SHP77 treated with DMSO at 0.1 percent for 48 hours (cell line): ENCODE measurements around the gene SMYD4.
"Not testable (repeated sequence)": the region's sequence is repeated elsewhere in the genome, so short reads cannot be mapped to it uniquely, and the experiment has no call there.

Source experiments
- DNase-seq: peaks from one replicate; lab custom pipeline; 2025; lab: John Stamatoyannopoulos, UW

The SMYD4 gene

DNA sequence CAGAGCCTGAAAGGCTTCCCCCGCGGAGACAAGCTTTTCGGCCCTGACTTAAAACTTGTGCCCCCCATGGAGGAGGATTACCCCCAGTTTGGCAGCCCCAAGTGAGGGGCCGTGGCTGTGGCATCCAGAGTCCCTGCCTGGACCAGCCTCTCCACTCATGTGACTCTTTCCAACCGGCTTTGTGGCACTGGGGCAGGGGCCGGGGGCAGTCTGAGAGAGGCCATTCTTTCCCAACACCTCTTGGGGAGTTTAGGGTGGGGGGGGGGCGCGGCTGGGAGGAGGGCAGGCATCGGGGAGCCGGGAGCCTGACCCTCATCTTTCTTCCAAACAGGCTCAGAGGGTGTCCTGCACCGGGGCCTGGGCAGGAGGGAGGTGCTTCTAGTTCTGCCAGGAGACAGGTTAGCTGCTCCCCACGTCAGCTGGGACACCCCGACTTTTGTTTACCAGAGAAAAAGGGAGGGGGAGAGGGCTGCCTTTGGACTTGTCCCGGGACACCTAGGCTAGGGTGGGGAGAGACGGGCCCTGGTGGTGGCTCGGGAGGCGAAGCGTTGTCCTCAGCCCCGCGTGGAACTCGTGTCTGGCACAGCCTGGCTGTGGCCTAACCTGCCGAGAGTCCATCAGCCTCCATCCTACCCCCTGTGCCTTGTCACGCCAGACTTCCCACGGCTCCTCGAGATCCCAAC is 75.1 kb downstream of the SMYD4 start:
- no peak for DNase-seq

DNA sequence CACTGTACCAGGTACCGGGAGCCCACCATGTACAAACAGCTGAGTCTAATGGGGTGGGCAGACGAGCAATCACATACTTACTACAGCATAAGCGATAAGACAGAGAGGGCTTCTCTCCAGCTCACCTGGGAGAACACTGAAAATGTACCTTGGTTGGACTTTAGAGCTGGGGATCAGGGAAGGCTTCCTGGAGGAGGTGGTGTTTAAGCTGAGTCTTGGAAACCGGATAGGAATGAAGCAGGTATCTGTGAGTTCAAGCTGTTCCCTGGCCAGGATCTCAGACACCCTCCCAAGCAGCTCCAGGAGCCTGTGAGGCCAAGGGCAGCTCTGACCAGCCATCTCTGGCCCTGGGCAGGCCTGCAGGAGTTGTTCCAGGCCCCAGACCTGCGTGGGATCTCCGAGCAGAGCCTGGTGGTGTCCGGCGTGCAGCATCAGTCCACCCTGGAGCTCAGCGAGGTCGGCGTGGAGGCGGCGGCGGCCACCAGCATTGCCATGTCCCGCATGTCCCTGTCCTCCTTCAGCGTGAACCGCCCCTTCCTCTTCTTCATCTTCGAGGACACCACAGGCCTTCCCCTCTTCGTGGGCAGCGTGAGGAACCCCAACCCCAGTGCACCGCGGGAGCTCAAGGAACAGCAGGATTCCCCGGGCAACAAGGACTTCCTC is 75.8 kb downstream of the SMYD4 start:
- DNase-seq, result no peak

DNA sequence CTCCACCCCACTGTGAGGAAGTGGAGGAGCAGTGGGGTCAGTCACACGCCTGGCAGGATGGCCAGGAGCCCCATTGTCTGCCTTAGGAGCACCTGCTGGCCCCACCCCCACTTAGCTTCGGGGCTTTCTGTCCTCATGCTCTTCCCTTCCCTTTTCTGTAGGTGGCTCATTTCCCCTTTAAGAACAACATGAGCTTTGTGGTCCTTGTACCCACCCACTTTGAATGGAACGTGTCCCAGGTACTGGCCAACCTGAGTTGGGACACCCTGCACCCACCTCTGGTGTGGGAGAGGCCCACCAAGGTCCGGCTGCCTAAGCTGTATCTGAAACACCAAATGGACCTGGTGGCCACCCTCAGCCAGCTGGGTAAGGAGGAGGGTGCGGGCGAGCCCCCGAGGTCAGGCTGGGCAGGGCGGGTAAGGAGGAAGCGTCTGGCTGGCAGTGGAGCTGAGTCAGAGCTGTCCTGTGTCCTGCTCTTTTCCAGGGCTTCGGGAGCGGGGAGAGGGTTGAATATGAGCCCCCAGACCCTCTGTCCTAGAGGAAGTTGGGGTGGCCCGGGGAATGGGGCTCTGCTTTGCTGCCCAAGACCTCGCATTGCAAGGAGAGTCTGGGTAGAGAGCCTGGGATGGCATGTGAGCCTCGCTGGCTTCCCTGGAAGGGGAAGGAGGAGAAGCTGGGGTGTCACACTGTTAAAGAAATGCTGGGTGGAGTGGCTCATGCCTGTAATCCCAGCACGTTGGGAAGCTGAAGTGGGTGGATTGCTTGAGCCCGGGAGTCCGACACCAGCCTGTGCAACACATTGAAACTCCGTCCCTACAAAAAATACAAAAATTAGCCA is 77.1 kb downstream of the SMYD4 start:
- DNase-seq, result no peak

DNA sequence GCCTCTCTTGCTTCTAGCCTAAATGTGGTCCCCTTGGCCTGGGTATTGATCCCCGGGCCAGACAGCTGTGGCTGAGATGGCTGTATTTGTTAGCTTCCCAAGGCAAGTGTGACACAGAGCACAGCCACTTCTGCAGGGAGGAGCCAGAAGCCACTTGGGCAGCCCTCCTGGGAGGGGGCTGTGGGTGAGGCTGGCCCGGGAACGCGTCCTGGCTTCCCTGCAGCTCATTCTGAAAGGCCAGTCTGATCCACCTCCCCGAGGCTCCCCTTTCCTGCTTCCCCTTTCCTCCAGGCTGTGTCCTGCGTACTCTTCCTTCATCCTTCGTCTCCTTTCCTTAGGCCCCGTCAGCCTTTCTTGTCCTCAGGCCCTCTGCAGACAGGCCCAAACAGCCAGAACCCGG is 79.1 kb downstream of the SMYD4 start:
- no peak for DNase-seq

DNA sequence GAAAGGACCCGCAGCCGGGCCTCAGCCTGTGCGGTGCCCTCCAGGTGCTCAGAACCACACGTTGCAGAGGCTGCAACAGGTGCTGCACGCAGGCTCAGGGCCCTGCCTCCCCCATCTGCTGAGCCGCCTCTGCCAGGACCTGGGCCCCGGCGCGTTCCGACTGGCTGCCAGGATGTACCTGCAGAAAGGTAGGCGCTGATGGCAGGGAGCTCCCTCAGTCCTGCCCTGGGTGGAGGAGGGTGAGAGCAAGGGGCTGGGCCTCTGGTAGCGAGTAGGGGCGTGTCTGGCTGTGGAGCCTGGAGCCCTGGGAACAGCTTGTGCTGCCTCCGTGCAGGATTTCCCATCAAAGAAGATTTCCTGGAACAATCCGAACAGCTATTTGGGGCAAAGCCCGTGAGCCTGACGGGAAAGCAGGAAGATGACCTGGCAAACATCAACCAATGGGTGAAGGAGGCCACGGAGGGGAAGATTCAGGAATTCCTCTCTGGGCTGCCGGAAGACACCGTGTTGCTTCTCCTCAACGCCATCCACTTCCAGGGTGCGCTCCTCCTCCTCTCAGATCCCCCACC is 82.6 kb downstream of the SMYD4 start:
- no peak for DNase-seq

DNA sequence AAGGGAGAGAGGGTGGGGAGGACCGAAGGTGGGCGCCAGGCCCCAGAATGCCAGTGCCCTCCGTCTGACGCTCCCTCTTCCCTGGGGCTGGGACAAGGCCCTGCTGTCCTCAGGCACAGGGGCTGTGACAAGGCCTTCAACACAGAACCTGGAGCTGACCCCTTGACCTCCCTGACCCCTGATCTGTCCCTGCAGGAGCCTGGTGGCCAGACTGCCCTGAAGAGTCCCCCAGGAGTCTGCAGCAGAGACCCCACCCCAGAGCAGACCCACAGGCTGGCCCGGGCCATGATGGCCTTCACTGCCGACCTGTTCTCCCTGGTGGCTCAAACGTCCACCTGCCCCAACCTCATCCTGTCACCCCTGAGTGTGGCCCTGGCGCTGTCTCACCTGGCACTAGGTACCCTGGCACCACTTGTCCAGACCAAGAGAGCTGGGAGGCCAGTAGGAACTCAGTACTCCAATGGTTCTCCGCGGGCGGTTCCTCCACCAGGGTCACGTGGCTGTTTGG is 84.1 kb downstream of the SMYD4 start:
- no peak for DNase-seq

DNA sequence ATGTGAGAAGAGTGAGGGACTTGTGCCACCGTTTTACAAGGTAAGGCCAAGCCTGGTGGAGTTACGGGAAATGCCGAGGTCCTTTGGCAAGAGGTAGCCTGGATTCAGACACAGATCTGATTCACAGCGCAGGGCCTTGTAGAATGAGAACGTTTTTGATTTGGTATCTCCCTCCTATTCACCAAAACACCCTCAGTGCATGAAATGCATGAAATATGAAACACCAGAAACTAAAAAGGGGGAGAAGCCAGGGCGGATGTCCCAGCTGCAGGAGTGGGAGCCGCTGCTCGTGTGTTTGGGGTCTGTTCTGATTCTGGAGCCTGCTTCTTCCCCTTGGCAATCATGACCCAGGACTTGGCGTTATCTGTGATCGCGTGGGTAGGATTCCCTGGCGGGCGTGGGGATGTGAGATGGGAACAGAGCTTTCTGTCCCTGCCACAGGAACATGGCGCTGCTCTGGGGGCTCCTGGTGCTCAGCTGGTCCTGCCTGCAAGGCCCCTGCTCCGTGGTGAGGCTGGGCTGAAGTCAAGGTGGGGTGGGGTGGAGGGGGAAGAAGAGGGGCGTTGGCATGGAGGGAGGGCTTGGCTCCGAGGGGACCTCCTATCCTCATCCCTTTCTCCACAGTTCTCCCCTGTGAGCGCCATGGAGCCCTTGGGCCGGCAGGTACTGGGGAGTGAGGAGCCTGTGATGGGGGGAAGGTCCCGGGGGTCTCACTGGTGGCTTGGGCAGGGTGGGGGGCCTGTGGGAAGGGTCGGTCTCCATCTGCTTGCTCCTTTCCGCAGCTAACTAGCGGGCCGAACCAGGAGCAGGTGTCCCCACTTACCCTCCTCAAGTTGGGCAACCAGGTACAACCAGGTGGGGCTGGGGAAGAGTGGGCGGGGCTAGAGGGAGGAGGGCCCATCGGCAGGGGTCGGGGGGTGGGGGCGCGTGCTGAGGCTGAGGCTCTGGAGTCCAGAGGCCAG is 84.9 kb downstream of the SMYD4 start:
- no peak for DNase-seq

DNA sequence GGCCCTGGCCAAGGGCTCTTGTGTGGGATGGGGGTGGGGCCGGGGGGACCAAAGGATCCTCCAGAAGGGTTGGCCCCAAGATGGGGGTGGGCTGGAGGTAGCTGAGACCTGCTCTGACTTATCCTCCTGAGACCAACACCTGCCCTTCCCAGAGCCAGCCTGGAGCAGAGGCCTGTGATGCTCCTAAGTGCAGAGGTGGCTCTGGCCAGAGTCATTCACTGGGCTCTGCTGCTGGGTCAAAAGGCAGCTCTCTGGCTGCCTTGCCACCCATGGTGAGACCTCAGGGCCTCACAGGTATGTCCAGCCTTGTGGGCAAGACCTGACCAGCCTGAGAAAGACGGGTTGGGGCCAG is 86.6 kb downstream of the SMYD4 start:
- no peak for DNase-seq

DNA sequence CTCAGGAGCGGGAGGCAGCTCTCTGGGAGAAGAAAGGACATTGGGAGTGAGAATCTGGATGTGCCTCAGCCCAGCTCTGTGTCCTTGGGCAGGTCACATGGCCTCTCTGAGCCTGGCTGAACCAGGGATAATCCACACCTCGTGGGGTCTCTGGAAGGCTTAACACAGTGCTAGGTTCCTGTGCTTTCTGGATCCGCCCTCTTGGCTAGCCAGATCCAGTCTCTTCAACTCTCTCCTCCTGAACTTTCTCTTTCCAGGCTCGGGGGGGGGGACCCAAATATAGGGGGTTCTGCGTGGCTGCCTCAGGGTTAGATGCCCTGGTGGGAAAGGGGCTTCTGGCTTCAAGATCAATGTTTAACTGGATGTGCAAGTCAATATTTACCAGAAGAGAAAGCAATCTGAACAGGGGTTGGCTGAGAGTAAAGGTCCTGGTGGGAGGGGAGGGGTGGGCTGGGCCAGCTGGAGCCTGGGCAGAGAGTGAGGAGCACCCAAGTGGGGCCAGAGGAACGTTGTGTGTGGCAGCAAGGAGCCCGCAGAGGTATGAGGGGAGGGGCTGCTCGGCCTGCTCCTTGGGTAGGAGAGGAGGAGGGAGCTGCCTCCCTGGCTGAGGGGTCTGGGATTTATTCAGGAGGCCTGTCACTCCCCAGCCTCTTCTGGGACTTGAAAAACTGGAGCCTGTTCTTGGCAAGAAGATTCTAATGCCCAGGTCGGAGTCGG is 87.2 kb downstream of the SMYD4 start, which contains the start of gene SERPINF2:
TSS of gene SERPINF2 (plus strand) at position 501 of the 717 bp plus-strand sequence. CDS start 2,125 bp downstream, outside the sequence.
- DNase-seq, result no peak

DNA sequence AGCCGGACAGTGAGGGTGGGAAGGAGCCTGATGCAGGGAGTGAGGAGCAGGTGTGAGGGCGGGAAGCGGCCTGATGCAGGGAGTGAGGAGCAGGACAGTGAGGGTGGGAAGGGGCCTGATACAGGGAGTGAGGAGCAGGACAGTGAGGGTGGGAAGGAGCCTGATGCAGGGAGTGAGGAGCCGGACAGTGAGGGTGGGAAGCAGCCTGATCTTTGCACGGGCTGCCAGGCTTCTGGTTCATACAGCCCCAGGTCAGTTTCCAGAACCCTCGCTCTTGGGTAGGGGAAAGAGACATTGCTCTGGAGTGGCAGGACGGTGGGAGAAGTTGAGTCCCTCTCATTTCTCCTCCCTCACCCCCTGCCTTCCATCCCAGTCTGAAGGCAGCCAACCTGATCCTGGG is 87.8 kb downstream of the SMYD4 start:
- DNase-seq, result not testable (repeated sequence)

DNA sequence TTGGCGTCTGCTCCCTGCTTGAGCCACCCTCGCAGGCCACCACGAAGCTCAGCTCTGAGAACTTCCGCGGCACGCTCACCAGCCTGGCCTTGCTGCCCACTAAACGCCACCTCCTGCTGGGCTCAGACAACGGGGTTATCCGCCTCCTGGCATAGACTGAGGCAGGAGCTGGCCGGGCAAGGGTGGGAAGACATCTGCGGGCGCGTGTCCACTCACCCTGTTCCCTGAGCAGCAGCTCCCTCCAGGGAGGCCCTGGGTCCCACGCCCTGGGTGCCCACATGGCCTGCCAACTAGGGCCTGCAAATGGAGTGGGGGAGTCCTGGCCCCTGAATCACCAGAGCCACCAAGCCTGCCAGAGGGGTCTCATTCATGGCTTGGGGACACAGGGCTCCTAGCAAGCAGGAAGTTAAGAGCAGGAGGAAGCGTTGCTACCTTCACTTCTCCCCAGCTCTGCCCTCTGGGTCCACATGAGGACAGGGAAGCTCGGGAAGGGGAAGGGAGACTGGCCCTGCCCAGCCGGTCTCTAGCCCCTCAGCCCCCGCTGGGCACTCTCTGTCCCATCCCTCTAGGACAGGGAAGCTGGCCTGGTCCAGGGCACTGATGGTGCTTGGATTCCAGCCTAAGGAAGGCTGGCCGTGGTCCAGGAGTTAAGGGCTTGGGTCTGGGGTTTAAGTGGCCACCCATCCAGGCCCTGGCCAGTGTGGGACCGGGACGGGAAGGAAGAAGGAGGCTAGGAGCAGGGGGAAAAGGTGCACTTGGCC is 92.0 kb downstream of the SMYD4 start:
- DNase-seq, result no peak

DNA sequence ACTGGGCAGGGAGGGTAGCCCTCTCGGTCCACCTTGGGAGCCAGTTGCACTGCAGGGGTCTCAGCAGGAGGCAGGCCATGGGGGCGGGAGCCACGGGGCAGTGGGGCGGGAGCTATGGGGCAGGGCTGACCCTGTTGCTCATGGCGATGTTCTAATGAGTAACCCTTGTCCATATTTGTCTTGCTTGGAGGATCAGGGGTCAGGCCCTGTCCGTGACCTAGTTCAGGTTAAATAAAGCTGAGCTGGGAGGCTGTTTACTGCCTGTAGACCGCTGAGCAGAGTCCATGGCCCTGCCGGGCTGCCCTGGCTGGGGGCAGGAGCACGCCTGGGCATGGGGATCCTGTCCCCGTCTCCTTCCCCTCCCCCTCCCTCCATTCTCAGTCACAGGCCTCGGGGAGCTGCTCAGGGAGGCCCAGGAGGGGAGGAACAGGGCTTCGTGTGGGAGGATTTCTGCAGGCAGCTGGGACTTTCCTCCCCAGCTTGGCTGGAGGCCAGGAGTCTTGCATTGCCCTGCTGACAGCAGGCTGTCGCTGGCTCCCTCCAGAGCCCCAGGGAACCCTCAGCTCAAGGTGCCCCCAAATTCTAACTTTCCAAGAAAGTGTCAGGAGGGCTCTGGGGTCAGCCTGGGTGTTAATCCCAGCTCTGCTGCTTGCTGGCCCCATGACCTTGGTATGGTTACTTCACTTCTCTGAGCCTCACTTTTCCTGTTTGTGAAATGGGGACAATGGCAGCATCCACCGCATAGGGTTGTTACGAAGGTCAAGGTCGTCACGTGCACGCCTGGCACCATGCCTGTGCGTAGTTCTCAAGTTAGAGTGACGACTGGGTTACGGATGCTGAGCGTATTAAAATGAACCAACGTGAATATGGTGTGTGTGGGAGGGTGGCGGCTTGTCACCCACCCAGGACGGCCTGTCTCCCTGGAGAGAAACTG is 93.1 kb downstream of the SMYD4 start:
- no peak for DNase-seq

DNA sequence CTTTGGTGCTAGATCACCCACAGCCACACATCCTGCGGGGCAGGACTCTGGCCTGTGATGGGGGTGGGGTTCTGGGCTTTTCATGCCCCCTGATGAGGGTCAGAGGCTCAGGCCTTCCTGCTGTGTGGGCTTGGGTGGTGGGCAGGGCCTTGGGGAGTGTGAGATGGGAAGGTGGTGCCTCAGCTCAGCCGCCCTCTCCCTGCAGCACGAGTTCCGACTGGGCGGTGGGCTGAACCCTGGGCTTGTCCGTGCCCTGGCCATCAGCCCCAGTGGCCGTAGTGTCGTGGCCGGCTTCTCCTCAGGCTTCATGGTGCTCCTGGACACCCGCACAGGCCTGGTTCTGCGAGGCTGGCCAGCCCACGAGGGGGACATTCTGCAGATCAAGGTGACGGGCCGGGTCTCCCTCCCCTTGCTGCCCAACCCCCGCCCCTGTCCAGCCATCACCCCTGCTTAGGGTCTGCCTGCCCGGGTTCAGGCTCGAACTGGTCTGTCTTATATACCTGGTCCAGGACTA is 93.8 kb downstream of the SMYD4 start:
- no peak for DNase-seq

DNA sequence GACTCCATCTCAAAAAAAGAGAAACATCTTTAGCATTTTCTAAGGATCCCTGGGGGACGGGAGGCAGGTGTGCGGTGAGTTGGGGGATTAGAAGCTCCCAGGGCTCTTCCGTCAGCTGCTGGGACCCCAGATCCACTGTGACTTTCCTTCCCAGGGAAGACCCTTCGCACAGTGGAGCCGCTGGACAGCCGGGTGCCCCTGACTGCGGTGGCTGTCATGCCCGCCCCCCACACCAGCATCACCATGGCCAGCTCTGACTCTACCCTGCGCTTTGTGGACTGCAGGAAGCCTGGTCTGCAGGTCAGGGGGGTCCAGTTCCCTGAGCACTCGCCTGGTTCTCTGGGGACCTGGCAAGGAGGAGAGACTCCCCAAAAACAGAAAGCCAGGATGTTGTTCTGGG is 94.3 kb downstream of the SMYD4 start:
- no peak for DNase-seq

DNA sequence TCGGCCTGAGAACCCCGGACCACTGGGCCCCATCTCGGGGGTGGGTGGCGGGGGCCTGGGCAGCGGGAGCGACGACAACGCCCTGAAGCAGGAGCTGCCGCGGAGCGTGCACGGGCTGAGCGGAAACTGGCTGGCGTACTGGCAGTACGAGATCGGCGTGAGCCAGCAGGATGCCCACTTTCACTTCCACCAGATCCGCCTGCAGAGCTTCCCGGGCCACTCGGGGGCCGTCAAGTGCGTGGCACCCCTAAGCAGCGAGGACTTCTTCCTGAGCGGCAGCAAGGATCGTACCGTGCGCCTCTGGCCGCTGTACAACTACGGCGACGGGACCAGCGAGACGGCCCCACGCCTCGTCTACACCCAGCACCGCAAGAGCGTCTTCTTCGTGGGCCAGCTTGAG is 95.9 kb downstream of the SMYD4 start:
- DNase-seq, result no peak

DNA sequence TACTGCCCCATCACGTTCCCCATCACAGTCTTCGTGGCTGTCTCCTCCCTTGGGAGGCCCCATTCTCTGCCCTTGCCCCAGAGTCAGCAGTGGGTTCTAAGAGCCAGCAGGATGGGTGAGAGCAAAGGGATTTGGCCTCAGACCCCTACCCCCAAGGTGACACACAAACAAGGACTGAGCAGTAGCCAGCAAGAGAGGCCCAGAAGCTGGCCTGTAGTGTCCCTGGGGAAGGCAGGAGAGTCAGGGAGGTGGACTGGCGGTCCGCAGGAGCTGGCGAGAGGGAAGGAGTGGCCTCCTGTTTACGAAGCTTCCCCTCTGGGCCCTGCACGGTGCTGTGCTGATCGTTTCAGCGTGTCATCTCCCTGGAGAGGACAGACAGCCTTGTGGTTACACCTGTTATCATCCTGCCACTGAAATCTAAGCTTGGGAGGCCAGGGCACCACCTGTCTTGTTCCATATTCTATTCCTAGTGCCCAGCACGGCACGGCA is 96.8 kb downstream of the SMYD4 start:
- DNase-seq, result no peak

DNA sequence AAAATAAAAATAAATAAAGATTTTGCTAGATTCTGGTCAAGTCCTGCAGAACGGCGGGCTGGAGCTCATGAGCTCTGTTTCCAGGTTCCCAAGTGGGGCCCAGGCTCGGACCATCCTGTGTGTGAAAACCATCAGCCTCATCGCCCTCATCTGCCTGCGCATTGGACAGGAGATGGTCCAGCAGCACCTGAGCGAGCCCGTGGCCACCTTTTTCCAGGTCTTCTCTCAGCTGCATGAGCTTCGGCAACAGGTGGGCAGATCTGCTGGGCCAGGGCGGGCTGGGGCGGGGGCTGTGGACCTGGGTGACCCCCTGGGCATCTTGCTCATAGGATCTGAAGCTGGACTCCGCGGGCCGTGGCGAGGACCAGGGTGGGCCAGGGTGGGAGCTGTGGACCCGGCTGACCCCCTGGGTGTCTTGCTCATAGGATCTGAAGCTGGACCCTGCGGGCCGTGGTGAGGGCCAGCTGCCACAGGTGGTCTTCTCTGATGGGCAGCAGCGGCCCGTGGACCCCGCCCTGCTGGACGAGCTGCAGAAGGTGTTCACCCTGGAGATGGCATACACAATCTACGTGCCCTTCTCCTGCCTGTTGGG is 97.4 kb downstream of the SMYD4 start:
- no peak for DNase-seq

DNA sequence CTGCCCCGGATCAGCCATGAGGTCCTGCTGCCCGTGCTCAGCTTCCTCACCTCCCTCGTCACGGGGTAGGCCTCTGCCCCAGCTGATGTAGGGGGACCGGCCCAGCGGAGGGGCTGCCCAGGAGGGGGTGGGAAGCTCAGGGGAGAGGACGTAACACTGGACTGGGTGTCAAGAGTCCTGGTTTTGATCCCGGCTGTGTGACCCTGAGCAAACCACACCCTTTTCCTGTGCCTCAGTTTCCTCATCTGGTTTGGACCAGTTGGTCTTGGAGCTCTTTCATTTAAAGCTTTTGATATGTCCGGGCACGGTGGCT is 98.6 kb downstream of the SMYD4 start:
- no peak for DNase-seq
